ENCODE results near the gene LRIT2.

The LRIT2 gene

DNA sequence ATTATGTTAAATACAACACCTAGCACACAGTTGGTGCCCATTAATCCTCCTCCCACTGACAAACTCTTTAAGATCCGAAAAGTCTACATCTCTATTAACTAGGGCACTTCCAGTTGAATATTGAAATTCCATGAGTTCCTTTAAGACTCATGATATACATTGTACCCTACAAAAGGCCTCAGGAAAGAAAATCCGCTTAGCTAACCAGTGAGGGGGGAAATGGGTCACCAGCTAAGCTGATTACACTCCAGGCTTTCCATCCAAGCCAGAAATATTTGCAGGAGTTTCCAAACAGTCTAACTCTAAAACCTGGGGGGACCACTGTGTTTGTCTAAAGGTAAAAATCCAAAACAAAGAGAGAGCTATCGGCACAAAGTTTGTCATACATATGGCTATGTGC, 1.3 kb upstream of the LRIT2 start:
- POLR2A ChIA-PET = no interaction called here
- DNase-seq (ENCODE audit: extremely low spot score) = no peak
- CTCF ChIA-PET = interaction anchor here (1.4 to 1.5 kb wide), 2 partner anchors 13 to 30 kb away, joined by 3 to 4 read pairs; no protein-coding TSS in a partner anchor
- no peak for TF ChIP-seq CTCF (IDR thresholded peaks at IDR 0.05; ENCODE audit: control extremely low read depth, extremely low read depth, low read depth, missing control alignments)

GRCh38 chr10:84224411-84225028, 824 bp downstream of the LRIT2 start:
- TF ChIP-seq CTCF (IDR thresholded peaks at IDR 0.05; ENCODE audit: control extremely low read depth, extremely low read depth, low read depth, missing control alignments) = no peak
- ChIA-PET POLR2A (no interaction called here), CTCF (interaction anchor here (1.1 to 3.9 kb wide), 3 partner anchors 9 to 77 kb away, joined by 3 to 14 read pairs (median 4); no protein-coding TSS in a partner anchor)
- DNase-seq (ENCODE audit: extremely low spot score) = no peak

DNA sequence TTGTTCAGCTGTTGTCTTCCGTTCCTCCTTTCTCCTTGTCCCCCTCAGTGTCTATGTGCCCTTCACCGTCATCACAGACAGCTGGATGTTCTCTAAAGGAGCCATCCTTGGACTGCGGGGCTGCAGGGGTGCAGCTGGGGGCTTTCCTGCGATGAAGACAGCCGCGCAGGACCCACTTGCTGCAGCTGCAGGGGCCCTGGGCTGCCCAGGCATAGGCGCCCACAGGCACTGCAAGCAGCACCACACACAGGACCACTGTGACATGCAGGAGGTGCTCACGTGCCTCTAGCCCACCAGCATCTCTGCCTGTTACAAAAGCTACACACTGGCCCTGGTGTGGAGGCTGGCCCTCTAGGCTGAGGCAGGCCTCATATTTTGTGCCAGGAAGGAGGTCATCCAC, 3.4 kb downstream of the LRIT2 start:
- no peak for DNase-seq (ENCODE audit: extremely low spot score)
- TF ChIP-seq CTCF (IDR thresholded peaks at IDR 0.05; ENCODE audit: control extremely low read depth, extremely low read depth, low read depth, missing control alignments) = no peak
- CTCF ChIA-PET = interaction anchor here (1.4 kb wide), 1 partner anchor 77 kb away, joined by 3 read pairs; no protein-coding TSS in a partner anchor
- POLR2A ChIA-PET = no interaction called here

DNA sequence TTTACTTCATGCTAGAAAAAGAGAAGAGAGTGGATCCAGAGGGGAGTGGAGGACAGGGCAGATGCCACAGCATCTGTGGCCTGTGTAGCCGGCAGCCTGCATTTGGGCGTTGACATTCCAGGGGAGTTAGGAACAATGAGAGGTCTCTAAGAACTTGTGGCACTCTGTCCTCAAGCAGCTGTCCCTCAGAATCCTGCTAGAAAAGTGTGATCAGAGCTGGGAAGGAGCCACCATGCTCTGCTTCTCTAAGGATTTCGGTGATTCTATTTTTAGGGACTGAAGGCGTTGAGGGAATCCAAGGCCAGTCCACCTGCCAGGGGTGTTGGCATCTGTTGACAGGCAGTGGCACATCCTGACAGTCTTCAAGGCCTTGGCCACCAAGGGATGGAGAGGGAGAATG, 7.6 kb downstream of the LRIT2 start:
- ChIA-PET POLR2A (no interaction called here), CTCF (interaction anchor here (1.3 to 6.9 kb wide), 3 partner anchors 10 to 70 kb away, joined by 5 to 74 read pairs (median 7); no protein-coding TSS in a partner anchor)
- no peak for TF ChIP-seq CTCF (IDR thresholded peaks at IDR 0.05; ENCODE audit: control extremely low read depth, extremely low read depth, low read depth, missing control alignments)
- DNase-seq (ENCODE audit: extremely low spot score) = no peak

DNA sequence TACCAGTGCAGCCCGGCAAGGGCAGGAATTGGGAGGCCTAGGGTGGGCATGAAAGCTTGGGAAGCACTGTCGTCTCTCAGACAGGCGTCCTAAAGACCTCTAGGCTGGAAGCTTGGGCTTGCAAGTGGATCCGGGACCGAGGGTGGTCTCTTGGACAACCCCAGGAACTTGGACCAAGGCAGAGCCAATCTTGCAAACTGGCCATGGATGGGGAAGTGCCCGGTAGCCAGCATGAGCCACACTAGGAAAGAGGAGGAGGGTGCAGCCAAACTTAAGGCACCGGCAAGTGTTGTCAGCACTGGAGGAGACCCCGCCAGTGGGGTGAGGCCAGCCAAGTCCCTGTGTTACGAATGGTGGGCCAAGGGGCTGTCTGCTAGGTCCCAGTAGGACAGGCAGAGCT, 8.5 kb downstream of the LRIT2 start:
- DNase-seq (ENCODE audit: extremely low spot score) = no peak
- ChIA-PET CTCF (interaction anchor here (1.3 to 6.9 kb wide), 3 partner anchors 9 to 69 kb away, joined by 5 to 74 read pairs (median 7); no protein-coding TSS in a partner anchor), POLR2A (no interaction called here)
- TF ChIP-seq CTCF (IDR thresholded peaks at IDR 0.05; ENCODE audit: control extremely low read depth, extremely low read depth, low read depth, missing control alignments) = no peak

GRCh38 chr10:84214612-84215235, 10.6 kb downstream of the LRIT2 start:
- ChIA-PET CTCF (interaction anchor here (0.6 to 6.9 kb wide), 25 partner anchors 10 to 330 kb away, joined by 3 to 74 read pairs (median 4); partner anchors contain the start of genes GHITM and LRIT2), POLR2A (no interaction called here)
- peak; percentile 62 for TF ChIP-seq CTCF (IDR thresholded peaks at IDR 0.05; ENCODE audit: control extremely low read depth, extremely low read depth, low read depth, missing control alignments)
- DNase-seq (ENCODE audit: extremely low spot score) = peak; percentile 68
